RWPE1 (cell line): ENCODE measurements around the gene SPHK2.

Source experiments
- CTCF ChIA-PET: fragments of 350-600 bp; sonication (Branson Sonifier 250); formaldehyde crosslinking; extraction: SDS; loops from one replicate; lab custom pipeline; 2021; lab: Yijun Ruan, JAX
- POLR2A ChIA-PET: fragments of 400-600 bp; formaldehyde crosslinking; extraction: SDS; loops from one replicate; lab custom pipeline; 2020; ENCODE audit warnings: antibody characterized with exemption; ENCODE audit not compliant: low non-redundant PET; lab: Yijun Ruan, JAX
- DNase-seq: peaks from one replicate; pipeline ENCODE4 v3.0.0; 2012; ENCODE audit warnings: low spot score
- H3K27ac ChIP-seq: fragments of 450-650 bp; 2 replicates; pipeline ENCODE4 v1.5.1; 2017
- CTCF ChIP-seq: fragments of 450-650 bp; conservative IDR thresholded peaks from 2 replicates; pipeline ENCODE4 v1.5.1; 2017; ENCODE audit warnings: low read depth, mild to moderate bottlenecking

SPHK2 gene

GRCh38 chr19:48603449-48603848, 15.9 kb upstream of the SPHK2 start:
- no peak for TF ChIP-seq CTCF
- DNase-seq, result no peak
- no peak overlapping the region for H3K27ac ChIP-seq
- ChIA-PET CTCF (no interaction called here), POLR2A (no interaction called here)

DNA sequence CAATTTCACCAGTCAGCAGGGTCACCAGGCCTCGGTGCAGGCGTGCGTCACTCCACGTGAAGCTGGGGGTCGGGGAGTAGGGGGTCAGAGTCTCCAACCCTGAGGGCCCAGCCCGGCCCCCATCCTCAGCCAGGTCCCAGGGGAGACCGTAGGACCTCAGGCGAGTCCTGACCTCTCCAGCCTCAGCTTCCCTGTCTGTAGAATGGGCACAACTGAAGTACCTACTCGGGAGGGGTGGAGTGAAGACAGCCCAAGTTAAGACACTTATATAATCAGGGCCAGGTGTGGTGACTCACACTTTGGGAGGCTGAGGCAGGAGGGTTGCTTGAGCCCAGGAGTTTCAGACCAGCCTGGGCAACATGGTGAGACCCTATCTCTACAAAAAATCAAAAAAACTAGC, 15.5 kb upstream of the SPHK2 start:
- CTCF ChIA-PET, result no interaction called here
- no peak for DNase-seq
- POLR2A ChIA-PET, result no interaction called here
- no peak overlapping the region for H3K27ac ChIP-seq
- no peak for TF ChIP-seq CTCF

DNA sequence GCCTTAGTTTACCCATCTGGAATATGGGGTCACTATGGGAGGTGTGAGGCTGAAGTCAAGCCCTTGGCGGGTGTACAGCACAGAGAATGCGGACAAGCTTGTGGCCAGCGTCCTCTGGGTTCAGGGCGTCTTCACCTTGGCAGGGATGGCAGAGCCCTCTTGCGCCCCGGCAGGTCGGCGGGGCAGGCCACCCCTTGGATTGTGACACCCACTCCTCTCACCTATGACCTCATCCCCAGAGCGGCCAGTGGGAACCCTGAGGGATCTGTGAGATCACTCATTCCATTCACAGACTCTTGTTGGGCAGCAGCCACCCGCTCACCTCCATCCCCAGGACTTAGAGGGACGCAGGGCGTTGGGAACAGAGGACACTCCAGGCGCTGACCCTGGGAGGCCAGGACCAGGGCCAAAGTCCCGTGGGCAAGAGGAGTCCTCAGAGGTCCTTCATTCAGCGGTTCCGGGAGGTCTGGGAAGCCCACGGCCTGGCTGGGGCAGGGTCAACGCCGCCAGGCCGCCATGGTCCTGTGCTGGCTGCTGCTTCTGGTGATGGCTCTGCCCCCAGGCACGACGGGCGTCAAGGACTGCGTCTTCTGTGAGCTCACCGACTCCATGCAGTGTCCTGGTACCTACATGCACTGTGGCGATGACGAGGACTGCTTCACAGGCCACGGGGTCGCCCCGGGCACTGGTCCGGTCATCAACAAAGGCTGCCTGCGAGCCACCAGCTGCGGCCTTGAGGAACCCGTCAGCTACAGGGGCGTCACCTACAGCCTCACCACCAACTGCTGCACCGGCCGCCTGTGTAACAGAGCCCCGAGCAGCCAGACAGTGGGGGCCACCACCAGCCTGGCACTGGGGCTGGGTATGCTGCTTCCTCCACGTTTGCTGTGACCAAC, 12.6 kb upstream of the SPHK2 start, which contains the start of gene SPACA4:
Gene SPACA4 (plus strand): TSS at position 280 of the 896 bp plus-strand sequence. CDS start 237 bp downstream, at position 517.
- DNase-seq, result no peak
- CTCF ChIA-PET, result interaction anchor here (1.6 kb wide), 1 partner anchor 118 kb away, joined by 5 read pairs; no protein-coding TSS in a partner anchor
- TF ChIP-seq CTCF, result no peak

DNA sequence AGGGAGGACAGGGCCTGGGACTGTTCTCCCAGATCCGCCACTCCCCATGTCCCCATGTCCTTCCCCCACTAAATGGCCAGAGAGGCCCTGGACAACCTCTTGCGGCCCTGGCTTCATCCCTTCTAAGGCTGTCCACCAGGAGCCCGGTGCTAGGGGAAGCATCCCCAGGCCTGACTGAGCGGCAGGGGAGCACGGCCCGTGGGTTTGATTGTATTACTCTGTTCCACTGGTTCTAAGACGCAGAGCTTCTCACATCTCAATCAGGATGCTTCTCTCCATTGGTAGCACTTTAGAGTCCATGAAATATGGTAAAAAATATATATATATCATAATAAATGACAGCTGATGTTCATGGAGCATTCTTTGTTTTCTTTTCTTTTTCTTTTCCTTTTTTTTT, 11.9 kb upstream of the SPHK2 start:
- TF ChIP-seq CTCF, result no peak
- no peak for DNase-seq
- peak overlapping the region; percentile 7; the same call in 1 of the 2 replicates for H3K27ac ChIP-seq
- ChIA-PET CTCF (interaction anchor here (1.3 kb wide), 1 partner anchor 18 kb away, joined by 7 read pairs; no protein-coding TSS in a partner anchor), POLR2A (no interaction called here)

More for the DNA sequence above, 12.6 kb upstream of the SPHK2 start, which contains the start of gene SPACA4:
- POLR2A ChIA-PET, result no interaction called here
- H3K27ac ChIP-seq, result peak within 1 kb of the TSS; percentile 7; the same call in 1 of the 2 replicates

DNA sequence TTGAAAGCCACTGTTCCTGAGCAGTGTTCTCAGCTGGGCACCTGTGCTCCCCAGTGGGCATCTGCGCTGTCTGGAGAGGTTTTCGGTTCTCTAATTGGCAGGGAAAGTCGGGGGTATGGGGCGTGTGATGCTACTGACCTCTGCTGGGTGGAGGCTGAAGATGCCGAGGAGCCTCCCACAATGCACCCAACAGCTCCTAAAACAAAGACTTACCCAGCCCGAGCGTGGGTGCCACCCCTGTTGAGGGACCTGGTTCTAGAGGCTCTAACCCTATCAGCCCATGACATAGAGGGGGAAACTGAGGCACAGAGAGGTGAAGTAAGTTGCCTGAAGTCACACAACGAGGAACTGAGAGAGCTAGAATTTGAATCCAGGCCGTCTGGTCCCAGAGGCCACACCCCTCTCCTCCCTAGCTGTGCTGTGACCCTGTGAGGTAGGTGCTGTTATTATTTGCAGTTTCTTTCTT, 10.5 kb upstream of the SPHK2 start:
- peak; percentile 72 for TF ChIP-seq CTCF
- no peak overlapping the region for H3K27ac ChIP-seq
- POLR2A ChIA-PET, result interaction anchor here (1.2 kb wide), 1 partner anchor 10 kb away, joined by 3 read pairs; the partner anchor contains the start of genes RPL18 and SPHK2
- peak; percentile 51 for DNase-seq
- CTCF ChIA-PET, result interaction anchor here (0.6 to 1.8 kb wide), 9 partner anchors 14 to 238 kb away, joined by 3 to 7 read pairs (median 3); no protein-coding TSS in a partner anchor

GRCh38 chr19:48609571-48610108, 9.7 kb upstream of the SPHK2 start:
- no peak overlapping the region for H3K27ac ChIP-seq
- no peak for TF ChIP-seq CTCF
- no peak for DNase-seq
- ChIA-PET POLR2A (interaction anchor here (1.2 kb wide), 1 partner anchor 9 kb away, joined by 3 read pairs; the partner anchor contains the start of genes RPL18 and SPHK2), CTCF (interaction anchor here (0.6 to 1.8 kb wide), 3 partner anchors 53 to 238 kb away, joined by 3 to 5 read pairs (median 3); no protein-coding TSS in a partner anchor)
